Liver (tissue), 9 donors: ENCODE data around the gene LGR6. TPM values are rescaled to one million over a fixed set of nuclear protein-coding genes. Genes with fewer than 3 reads are reported as not detected.

Source experiments
- DNase-seq: peaks from one replicate; pipeline ENCODE4 v3.0.0-alpha.2; 2017; ENCODE audit warnings: low spot score
- H3K27ac ChIP-seq, 2 donors: one replicate each; pipeline ENCODE4 v1.7.0; 2013; ENCODE audit warnings: inconsistent platforms in 2 of 2, low read length in 2 of 2, control low read depth in 1 of 2, low read depth in 1 of 2, mild to moderate bottlenecking in 1 of 2
- H3K27me3 ChIP-seq, 4 donors: one replicate each; pipeline versions ENCODE4 v1.6.1 to v1.7.0; 2013; ENCODE audit warnings: low read length in 3 of 4, inconsistent platforms in 1 of 4, mild to moderate bottlenecking in 1 of 4, moderate library complexity in 1 of 4; ENCODE audit not compliant: control insufficient read depth in 4 of 4, insufficient read depth in 4 of 4
- H3K36me3 ChIP-seq, 4 donors: one replicate each; pipeline versions ENCODE4 v1.6.1 to v1.7.0; 2013; ENCODE audit warnings: low read length in 3 of 4, mild to moderate bottlenecking in 3 of 4, low read depth in 1 of 4, moderate library complexity in 1 of 4; ENCODE audit not compliant: control insufficient read depth in 4 of 4, insufficient read depth in 3 of 4
- H3K4me1 ChIP-seq, 4 donors: one replicate each; pipeline versions ENCODE4 v1.6.1 to v1.7.0; 2013; ENCODE audit warnings: low read length in 3 of 4, mild to moderate bottlenecking in 3 of 4, moderate library complexity in 1 of 4; ENCODE audit not compliant: control insufficient read depth in 4 of 4, insufficient read depth in 4 of 4
- H3K4me3 ChIP-seq, 3 donors: one replicate each; pipeline versions ENCODE4 v1.6.1 to v1.7.0; 2013; ENCODE audit warnings: low read length in 3 of 3, control low read depth in 1 of 3, low read depth in 1 of 3, mild to moderate bottlenecking in 1 of 3
- H3K9ac ChIP-seq, 2 donors: one replicate each; pipeline ENCODE4 v1.7.0; 2013; ENCODE audit warnings: low read length in 2 of 2, mild to moderate bottlenecking in 2 of 2, moderate library complexity in 2 of 2, control low read depth in 1 of 2, low read depth in 1 of 2
- H3K9me3 ChIP-seq, 4 donors: one replicate each; pipeline versions ENCODE4 v1.6.1 to v1.7.0; 2013; ENCODE audit warnings: low read length in 3 of 4; ENCODE audit not compliant: control insufficient read depth in 4 of 4
- EGR1 ChIP-seq, 2 donors: IDR thresholded peaks; 2 replicates each; pipeline ENCODE4 v1.6.1; 2016 to 2018; ENCODE audit warnings: antibody characterized with exemption in 2 of 2, low read depth in 2 of 2
- FOXA1 ChIP-seq: IDR thresholded peaks from 2 replicates; pipeline ENCODE4 v1.6.1; 2016; ENCODE audit warnings: antibody characterized with exemption
- FOXA2 ChIP-seq: IDR thresholded peaks from 2 replicates; pipeline ENCODE4 v1.6.1; 2016; ENCODE audit warnings: antibody characterized with exemption
- GABPA ChIP-seq, 2 donors: IDR thresholded peaks in 1 of 2; conservative IDR thresholded peaks in 1 of 2; 2 replicates each; pipeline ENCODE4 v1.6.1; 2016; ENCODE audit warnings: antibody characterized with exemption in 2 of 2, mild to moderate bottlenecking in 1 of 2, moderate library complexity in 1 of 2
- HNF4A ChIP-seq, 2 donors: conservative IDR thresholded peaks; 2 replicates each; pipeline ENCODE4 v1.6.1; 2016; ENCODE audit warnings: antibody characterized with exemption in 2 of 2, mild to moderate bottlenecking in 2 of 2
- HNF4G ChIP-seq: IDR thresholded peaks from 2 replicates; pipeline ENCODE4 v1.6.1; 2016; ENCODE audit warnings: antibody characterized with exemption
- JUND ChIP-seq, 2 donors: IDR thresholded peaks; 2 replicates each; pipeline ENCODE4 v1.6.1; 2016; ENCODE audit warnings: antibody characterized with exemption in 2 of 2
- NR2F2 ChIP-seq: IDR thresholded peaks from 2 replicates; pipeline ENCODE4 v1.6.1; 2016; ENCODE audit warnings: antibody characterized with exemption
- RAD21 ChIP-seq, 2 donors: IDR thresholded peaks; 2 replicates each; pipeline ENCODE4 v1.6.1; 2016; ENCODE audit warnings: antibody characterized with exemption in 2 of 2, mild to moderate bottlenecking in 2 of 2
- RXRA ChIP-seq, 2 donors: IDR thresholded peaks; 2 replicates each; pipeline ENCODE4 v1.6.1; 2017 to 2018; ENCODE audit warnings: antibody characterized with exemption in 2 of 2, mild to moderate bottlenecking in 1 of 2
- SP1 ChIP-seq: IDR thresholded peaks from 2 replicates; pipeline ENCODE4 v1.6.1; 2018; ENCODE audit warnings: antibody characterized with exemption, mild to moderate bottlenecking
- TAF1 ChIP-seq: conservative IDR thresholded peaks from 2 replicates; pipeline ENCODE4 v1.6.1; 2016; ENCODE audit warnings: antibody characterized with exemption, mild to moderate bottlenecking
- YY1 ChIP-seq: IDR thresholded peaks from 2 replicates; pipeline ENCODE4 v1.6.1; 2016; ENCODE audit warnings: antibody characterized with exemption, mild to moderate bottlenecking
- WGBS: extraction: QIAGEN DNeasy Blood & Tissue Kit; methylation state at CpG from one replicate; pipeline ENCODE4 v1.1.7; 2013; 5-methylcytosine and 5-hydroxymethylcytosine counted together
- polyA plus RNA-seq, 2 donors: library from polyadenylated mRNA; stranded (reverse) in 1 of 2; unstranded in 1 of 2; fragments of 200-250 nt in 1 of 2; fragments of >200 nt in 1 of 2; fragmentation: Nextera tagmentation in 1 of 2; extraction: Ambion mirVana in 1 of 2; gene quantifications; one replicate each; pipeline versions ENCODE4 v1.2.1 to v1.2.3, GENCODE V29; 2013 to 2015
- total RNA-seq, 2 donors: library from RNA; depleted of rRNA; stranded (reverse); fragments of >200 nt; gene quantifications; one replicate each; pipeline ENCODE4 v1.2.3, GENCODE V29; 2014
- TF ChIP-seq, protein P1 (sequence below): IDR thresholded peaks from 2 replicates; pipeline ENCODE4 v1.6.1; 2016; ENCODE audit warnings: antibody characterized with exemption, mild to moderate bottlenecking
- TF ChIP-seq, protein P2 (sequence below): IDR thresholded peaks from 2 replicates; pipeline ENCODE4 v1.6.1; 2016; ENCODE audit warnings: antibody characterized with exemption
- TF ChIP-seq, protein P3 (sequence below): IDR thresholded peaks from 2 replicates; pipeline ENCODE4 v1.6.1; 2016; ENCODE audit warnings: antibody characterized with exemption
- TF ChIP-seq, protein P4 (sequence below): IDR thresholded peaks from 2 replicates; pipeline ENCODE4 v1.6.1; 2016; ENCODE audit warnings: antibody characterized with exemption
- TF ChIP-seq, protein P5 (sequence below): fragments of 150-350 bp; IDR thresholded peaks from 2 replicates; pipeline ENCODE4 v1.5.1; 2017; ENCODE audit warnings: improper control_type of control experiment, low read depth, low read length; ENCODE audit not compliant: missing input control
- donor health status: healthy.
- donor health status: healthy.
- donor health status: healthy.
- donor health status: healthy.
- donor health status: healthy.

The LGR6 gene
- total and polyA plus RNA-seq, 4 donors, result 0.05 to 1.2 (median 0.75) TPM

DNA sequence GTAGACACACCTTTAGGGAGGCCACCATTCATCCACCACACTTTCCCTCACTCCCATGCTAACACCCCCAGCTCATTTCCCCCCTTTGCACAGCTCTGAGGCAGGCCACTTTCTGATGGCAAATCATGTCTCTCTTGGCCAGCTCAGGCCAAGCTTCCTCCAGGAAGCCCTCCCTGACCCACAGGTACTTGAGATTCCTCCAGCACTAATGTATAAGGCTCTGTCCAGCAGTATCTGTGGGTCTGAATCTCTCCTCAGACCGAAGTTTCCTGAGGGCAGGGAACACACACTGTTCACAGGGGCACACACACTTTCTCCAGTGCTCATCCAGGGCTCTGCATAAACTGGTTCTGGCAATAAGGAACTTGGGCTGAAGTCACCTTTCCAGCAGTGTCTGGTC is 19.2 kb downstream of the LGR6 start:
- H3K4me1 ChIP-seq, result peaks cover 0 to 9% (median 4%) of the 10 kb centered on the region in 4 donors
- H3K9me3 ChIP-seq, result no peaks in the 10 kb centered on the region
- H3K4me3 ChIP-seq, result no peak overlapping the region
- peaks cover 0 to 12% (median 0%) of the 10 kb centered on the region in 4 donors for H3K27me3 ChIP-seq
- H3K36me3 ChIP-seq, result no peaks in the 10 kb centered on the region
- TF ChIP-seq, protein P1, sequence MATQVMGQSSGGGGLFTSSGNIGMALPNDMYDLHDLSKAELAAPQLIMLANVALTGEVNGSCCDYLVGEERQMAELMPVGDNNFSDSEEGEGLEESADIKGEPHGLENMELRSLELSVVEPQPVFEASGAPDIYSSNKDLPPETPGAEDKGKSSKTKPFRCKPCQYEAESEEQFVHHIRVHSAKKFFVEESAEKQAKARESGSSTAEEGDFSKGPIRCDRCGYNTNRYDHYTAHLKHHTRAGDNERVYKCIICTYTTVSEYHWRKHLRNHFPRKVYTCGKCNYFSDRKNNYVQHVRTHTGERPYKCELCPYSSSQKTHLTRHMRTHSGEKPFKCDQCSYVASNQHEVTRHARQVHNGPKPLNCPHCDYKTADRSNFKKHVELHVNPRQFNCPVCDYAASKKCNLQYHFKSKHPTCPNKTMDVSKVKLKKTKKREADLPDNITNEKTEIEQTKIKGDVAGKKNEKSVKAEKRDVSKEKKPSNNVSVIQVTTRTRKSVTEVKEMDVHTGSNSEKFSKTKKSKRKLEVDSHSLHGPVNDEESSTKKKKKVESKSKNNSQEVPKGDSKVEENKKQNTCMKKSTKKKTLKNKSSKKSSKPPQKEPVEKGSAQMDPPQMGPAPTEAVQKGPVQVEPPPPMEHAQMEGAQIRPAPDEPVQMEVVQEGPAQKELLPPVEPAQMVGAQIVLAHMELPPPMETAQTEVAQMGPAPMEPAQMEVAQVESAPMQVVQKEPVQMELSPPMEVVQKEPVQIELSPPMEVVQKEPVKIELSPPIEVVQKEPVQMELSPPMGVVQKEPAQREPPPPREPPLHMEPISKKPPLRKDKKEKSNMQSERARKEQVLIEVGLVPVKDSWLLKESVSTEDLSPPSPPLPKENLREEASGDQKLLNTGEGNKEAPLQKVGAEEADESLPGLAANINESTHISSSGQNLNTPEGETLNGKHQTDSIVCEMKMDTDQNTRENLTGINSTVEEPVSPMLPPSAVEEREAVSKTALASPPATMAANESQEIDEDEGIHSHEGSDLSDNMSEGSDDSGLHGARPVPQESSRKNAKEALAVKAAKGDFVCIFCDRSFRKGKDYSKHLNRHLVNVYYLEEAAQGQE, result no peak
- TF ChIP-seq RXRA (IDR thresholded peaks at IDR 0.05) (no peak), SP1 (no peak), HNF4G (no peak), EGR1 (IDR thresholded peaks at IDR 0.05; ENCODE audit: low read depth in 2 of 2) (no peak), JUND (IDR thresholded peaks at IDR 0.05) (no peak), FOXA1 (no peak), GABPA (IDR thresholded peaks at IDR 0.05 in 1 of 2, conservative IDR thresholded peaks at IDR 0.05 in 1 of 2) (no peak), TAF1 (no peak), HNF4A (conservative IDR thresholded peaks at IDR 0.05) (no peak), YY1 (no peak), RAD21 (IDR thresholded peaks at IDR 0.05) (no peak), NR2F2 (no peak), FOXA2 (no peak)
- TF ChIP-seq, protein P2, sequence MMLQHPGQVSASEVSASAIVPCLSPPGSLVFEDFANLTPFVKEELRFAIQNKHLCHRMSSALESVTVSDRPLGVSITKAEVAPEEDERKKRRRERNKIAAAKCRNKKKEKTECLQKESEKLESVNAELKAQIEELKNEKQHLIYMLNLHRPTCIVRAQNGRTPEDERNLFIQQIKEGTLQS, result no peak
- TF ChIP-seq, protein P3, sequence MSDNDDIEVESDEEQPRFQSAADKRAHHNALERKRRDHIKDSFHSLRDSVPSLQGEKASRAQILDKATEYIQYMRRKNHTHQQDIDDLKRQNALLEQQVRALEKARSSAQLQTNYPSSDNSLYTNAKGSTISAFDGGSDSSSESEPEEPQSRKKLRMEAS, result no peak
- TF ChIP-seq, protein P4, sequence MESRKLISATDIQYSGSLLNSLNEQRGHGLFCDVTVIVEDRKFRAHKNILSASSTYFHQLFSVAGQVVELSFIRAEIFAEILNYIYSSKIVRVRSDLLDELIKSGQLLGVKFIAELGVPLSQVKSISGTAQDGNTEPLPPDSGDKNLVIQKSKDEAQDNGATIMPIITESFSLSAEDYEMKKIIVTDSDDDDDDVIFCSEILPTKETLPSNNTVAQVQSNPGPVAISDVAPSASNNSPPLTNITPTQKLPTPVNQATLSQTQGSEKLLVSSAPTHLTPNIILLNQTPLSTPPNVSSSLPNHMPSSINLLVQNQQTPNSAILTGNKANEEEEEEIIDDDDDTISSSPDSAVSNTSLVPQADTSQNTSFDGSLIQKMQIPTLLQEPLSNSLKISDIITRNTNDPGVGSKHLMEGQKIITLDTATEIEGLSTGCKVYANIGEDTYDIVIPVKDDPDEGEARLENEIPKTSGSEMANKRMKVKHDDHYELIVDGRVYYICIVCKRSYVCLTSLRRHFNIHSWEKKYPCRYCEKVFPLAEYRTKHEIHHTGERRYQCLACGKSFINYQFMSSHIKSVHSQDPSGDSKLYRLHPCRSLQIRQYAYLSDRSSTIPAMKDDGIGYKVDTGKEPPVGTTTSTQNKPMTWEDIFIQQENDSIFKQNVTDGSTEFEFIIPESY, result no peak
- TF ChIP-seq, protein P5, sequence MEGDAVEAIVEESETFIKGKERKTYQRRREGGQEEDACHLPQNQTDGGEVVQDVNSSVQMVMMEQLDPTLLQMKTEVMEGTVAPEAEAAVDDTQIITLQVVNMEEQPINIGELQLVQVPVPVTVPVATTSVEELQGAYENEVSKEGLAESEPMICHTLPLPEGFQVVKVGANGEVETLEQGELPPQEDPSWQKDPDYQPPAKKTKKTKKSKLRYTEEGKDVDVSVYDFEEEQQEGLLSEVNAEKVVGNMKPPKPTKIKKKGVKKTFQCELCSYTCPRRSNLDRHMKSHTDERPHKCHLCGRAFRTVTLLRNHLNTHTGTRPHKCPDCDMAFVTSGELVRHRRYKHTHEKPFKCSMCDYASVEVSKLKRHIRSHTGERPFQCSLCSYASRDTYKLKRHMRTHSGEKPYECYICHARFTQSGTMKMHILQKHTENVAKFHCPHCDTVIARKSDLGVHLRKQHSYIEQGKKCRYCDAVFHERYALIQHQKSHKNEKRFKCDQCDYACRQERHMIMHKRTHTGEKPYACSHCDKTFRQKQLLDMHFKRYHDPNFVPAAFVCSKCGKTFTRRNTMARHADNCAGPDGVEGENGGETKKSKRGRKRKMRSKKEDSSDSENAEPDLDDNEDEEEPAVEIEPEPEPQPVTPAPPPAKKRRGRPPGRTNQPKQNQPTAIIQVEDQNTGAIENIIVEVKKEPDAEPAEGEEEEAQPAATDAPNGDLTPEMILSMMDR, result no peak
- WGBS, result 70% methylated on average over 1 of the region's 1 CpG
- no peak for DNase-seq
- H3K9ac ChIP-seq, result no peak overlapping the region
- H3K27ac ChIP-seq, result no peak overlapping the region
